Small intestine (tissue), 7 donors: Measurements from ENCODE around the gene SH3RF3. TPM values are rescaled to one million over a fixed set of nuclear protein-coding genes. Genes with fewer than 3 reads are reported as not detected.

Experiments
- DNase-seq, 2 donors: peaks; one replicate each; pipeline versions ENCODE4 v3.0.0 to v3.0.0-alpha.2; 2013
- FAIRE-seq: peaks from 2 replicates; lab custom pipeline; 2012; peaks lifted over from hg19 to GRCh38; lab: Jason Lieb, UNC
- H3K27ac ChIP-seq, 3 donors: one replicate each; pipeline ENCODE4 v1.5.1; 2013; ENCODE audit warnings: low read length in 2 of 3, mild to moderate bottlenecking in 2 of 3, control low read depth in 1 of 3, inconsistent platforms in 1 of 3, low read depth in 1 of 3, moderate library complexity in 1 of 3
- H3K27me3 ChIP-seq, 3 donors: one replicate each; pipeline ENCODE4 v1.6.1; 2013; ENCODE audit warnings: low read length in 3 of 3, inconsistent platforms in 1 of 3; ENCODE audit not compliant: control insufficient read depth in 3 of 3, insufficient read depth in 3 of 3
- H3K36me3 ChIP-seq, 3 donors: one replicate each; pipeline ENCODE4 v1.6.1; 2013; ENCODE audit warnings: low read length in 3 of 3, inconsistent platforms in 1 of 3, low read depth in 1 of 3, mild to moderate bottlenecking in 1 of 3, moderate library complexity in 1 of 3; ENCODE audit not compliant: control insufficient read depth in 3 of 3, insufficient read depth in 2 of 3
- H3K4me1 ChIP-seq, 3 donors: one replicate each; pipeline ENCODE4 v1.6.1; 2013; ENCODE audit warnings: low read length in 2 of 3, inconsistent platforms in 1 of 3, low read depth in 1 of 3, mild to moderate bottlenecking in 1 of 3, moderate library complexity in 1 of 3; ENCODE audit not compliant: control insufficient read depth in 3 of 3, insufficient read depth in 2 of 3
- H3K4me3 ChIP-seq, 3 donors: one replicate each; pipeline ENCODE4 v1.5.1; 2013; ENCODE audit warnings: low read length in 3 of 3, control low read depth in 1 of 3, inconsistent platforms in 1 of 3, low read depth in 1 of 3, mild to moderate bottlenecking in 1 of 3, moderate library complexity in 1 of 3
- H3K9me3 ChIP-seq, 2 donors: one replicate each; pipeline ENCODE4 v1.6.1; 2013; ENCODE audit warnings: low read depth in 1 of 2, low read length in 1 of 2; ENCODE audit not compliant: control insufficient read depth in 2 of 2, insufficient read depth in 1 of 2
- WGBS, 3 donors: extraction: QIAGEN DNeasy Blood & Tissue Kit; methylation state at CpG; one replicate each; pipeline ENCODE4 v1.1.7; 2013; 5-methylcytosine and 5-hydroxymethylcytosine counted together
- polyA plus RNA-seq, 4 donors: library from polyadenylated mRNA; stranded (reverse) in 3 of 4; unstranded in 1 of 4; fragments of 200-250 nt in 3 of 4; fragments of 120-200 nt in 1 of 4; gene quantifications; one replicate each; pipeline versions ENCODE4 v1.2.1 to v1.2.3, GENCODE V29; 2013
- donor health status: healthy with polysubstance abuse.
- donor health status: control.
- donor health status: control.
- donor health status: Bipolar disorder and iron deficiency.
- donor health status: healthy.

SH3RF3 gene
- polyA plus RNA-seq, 4 donors, result 0.22 to 3.9 (median 1.2) TPM

DNA sequence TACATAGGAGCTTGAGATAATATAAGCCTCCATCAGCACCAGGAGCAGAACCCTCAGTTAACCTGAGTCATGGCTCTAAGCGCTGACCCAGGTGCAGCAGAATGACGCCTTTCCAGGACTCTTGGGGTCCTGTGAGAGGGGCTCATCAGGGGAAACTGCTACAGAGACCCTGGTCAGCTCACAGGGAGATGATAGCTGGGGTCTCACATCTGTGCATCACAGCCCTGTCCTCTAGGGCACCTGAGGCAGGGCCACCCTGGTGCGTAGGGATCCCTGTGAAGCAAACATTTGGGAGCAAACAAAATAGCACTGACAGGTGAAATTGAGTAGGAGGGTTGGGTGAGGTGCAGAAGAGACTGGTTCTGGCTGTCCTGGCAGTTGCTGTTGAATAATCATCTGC, 219.2 kb downstream of the SH3RF3 start:
- FAIRE-seq, result no peak
- DNase-seq, result no peak
- WGBS, 3 donors, result 84 to 90% (median 89%) methylated on average over 3 of the region's 3 CpGs
- Histone ChIP-seq H3K9me3 (no peaks in the 10 kb centered on the region), H3K27me3 (no peaks in the 10 kb centered on the region), H3K27ac (no peak overlapping the region), H3K4me1 (no peaks in the 10 kb centered on the region), H3K36me3 (no peaks in the 10 kb centered on the region), H3K4me3 (no peak overlapping the region)

DNA sequence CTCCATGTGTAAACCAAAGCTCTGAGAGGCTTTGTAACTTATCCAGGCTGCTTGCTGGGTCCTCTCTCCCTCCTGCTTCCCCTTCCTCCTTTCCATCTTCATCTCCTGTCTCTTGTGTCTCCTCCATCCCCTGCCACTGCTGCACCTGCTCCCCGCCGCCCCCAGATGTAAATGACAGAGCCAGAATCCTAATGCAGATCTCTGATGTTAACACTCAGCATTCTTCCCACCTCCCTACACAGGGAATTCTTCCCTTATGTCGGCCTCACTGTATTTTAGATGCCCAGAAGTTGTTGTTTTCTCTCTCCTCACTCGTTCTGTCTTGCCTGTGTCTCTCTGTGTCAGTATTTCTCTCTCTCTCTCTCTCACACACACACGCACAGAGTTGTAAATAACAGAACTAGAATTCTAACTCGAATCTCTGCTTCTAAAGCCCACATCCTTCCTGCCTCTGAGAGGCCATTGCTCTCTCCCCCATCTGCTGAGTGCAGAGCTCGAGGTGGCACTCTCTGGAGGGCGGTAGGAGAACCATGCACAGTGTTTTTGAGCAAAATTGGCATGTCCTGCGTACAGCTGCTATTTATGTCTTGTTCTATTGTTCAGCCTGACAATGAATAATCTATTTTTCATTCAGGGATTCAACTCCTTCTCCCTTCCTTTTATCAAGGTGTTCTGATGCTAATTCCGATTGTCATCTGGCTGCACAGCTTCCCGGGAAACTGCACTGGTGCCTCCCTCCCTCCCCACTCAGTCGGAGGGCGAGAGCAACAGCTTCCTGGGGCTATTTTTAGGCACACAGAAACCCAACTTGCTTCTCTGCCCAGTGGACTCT, 219.9 kb downstream of the SH3RF3 start:
- 53 to 76% (median 58%) methylated on average over 13 of the region's 13 CpGs for WGBS, 3 donors
- DNase-seq (no peak), FAIRE-seq (no peak)
- Histone ChIP-seq H3K36me3 (no peaks in the 10 kb centered on the region), H3K4me1 (no peaks in the 10 kb centered on the region), H3K27ac (no peak overlapping the region), H3K27me3 (no peaks in the 10 kb centered on the region), H3K4me3 (no peak overlapping the region), H3K9me3 (no peaks in the 10 kb centered on the region)

DNA sequence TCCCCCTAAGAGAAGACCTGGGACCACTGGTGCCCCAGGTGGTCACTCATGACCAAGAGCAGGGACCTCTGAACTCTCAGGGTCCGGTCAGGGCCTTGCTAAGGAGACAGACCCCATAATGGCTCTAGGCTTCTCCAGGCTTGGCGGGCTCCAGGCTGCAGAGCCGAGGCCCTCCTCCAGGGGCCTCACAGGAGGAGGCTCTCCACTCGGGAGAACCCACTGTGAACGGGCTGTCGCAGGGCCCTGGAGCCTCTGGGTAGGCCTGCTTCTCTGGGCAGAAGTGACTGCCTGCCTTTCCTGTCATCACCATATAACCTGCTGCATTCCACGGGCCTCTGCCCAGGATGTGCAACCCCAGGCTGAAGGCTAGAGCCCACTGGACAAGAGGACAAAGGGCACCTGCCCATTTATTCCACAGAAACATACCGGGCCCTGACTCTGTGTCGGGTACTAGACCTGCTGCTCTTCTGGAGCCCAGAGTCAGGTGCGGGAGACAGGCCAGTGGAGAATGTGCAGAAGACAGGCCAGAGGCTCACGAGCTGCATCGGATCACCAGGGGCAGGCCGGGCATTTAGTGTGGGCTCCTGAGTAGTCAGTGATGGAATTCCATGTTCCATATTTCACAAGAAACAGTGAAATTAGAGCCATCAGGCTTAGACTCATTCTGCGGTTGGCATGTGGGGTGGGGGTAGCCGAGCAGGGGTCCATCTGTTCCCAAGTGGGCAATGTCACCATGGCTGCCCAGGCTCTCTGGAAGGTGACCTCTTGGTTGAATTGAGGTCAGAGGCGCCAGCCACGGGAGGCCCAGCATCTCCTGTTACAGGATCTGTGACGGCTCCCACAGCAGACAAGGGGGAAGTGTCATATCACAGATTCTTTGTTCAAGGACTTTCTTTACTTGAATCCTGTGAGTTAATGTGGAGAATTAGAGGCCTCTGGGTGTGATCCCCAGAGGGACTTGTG, 220.8 kb downstream of the SH3RF3 start:
- Histone ChIP-seq H3K9me3 (peaks cover 0 to 6% of the 10 kb centered on the region in 2 donors), H3K4me1 (no peaks in the 10 kb centered on the region), H3K27me3 (no peaks in the 10 kb centered on the region), H3K4me3 (no peak overlapping the region), H3K36me3 (no peaks in the 10 kb centered on the region), H3K27ac (no peak overlapping the region)
- DNase-seq (no peak), FAIRE-seq (no peak)
- 84 to 88% (median 86%) methylated on average over 18 of the region's 18 CpGs for whole genome bisulfite sequencing, 3 donors

DNA sequence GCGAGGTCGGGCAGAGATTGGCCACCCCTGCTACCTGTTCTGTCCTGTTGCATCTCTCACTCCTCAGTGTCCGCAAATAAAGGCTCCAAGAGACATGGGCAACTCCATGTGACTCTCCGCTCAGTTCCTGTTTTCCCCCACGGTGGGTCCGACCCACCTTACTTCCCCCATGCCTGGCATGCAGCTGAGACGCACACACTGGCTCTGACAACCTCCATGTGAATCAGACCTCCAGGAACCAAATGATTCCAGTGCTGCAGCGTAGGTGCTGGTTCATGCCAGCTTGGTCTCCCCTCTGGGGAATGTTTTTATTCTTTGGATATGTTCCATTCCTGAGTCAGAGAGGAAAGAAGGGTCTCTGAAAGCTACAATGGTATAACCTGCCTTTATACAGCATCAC, 221.5 kb downstream of the SH3RF3 start:
- H3K4me1 ChIP-seq, result no peaks in the 10 kb centered on the region
- WGBS, 3 donors, result 81 to 85% (median 84%) methylated on average over 8 of the region's 8 CpGs
- no peaks in the 10 kb centered on the region for H3K36me3 ChIP-seq
- peaks cover 0 to 6% of the 10 kb centered on the region in 2 donors for H3K9me3 ChIP-seq
- no peaks in the 10 kb centered on the region for H3K27me3 ChIP-seq
- no peak overlapping the region for H3K27ac ChIP-seq
- H3K4me3 ChIP-seq, result no peak overlapping the region
- no peak for DNase-seq
- no peak for FAIRE-seq

DNA sequence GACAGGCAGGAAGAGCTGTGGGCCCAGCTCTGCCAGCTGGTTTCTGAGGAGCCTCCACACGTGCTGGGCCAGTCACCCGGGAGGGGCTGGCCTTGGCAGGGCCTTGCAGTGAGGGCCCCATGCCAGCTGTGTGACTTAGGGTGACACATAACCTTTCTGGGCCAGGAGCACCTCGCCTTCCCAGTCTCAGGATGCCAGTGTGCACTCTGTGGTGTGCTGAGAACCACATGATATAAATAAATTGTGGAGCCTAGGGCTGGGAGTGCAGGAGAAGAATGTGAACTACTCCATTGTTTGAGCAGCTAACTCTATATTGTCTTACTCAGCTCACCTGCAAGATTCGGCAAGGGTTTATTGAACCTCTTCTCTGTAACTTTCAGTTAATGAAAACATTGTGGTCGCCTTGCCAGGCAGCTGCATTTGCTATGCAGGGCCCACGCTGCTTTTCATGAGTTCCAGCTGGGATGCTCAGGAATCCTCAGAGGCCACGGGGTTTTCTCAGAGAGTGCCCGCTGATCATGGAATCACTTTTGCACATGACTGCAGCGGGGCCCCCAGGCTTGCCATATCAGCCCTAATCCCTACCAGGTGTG, 222.3 kb downstream of the SH3RF3 start:
- FAIRE-seq (no peak), DNase-seq (peak in 1 of 2 donors; percentile 17)
- Histone ChIP-seq H3K27me3 (no peaks in the 10 kb centered on the region), H3K4me3 (no peak overlapping the region), H3K4me1 (no peaks in the 10 kb centered on the region), H3K9me3 (peaks cover 0 to 6% of the 10 kb centered on the region in 2 donors), H3K36me3 (no peaks in the 10 kb centered on the region), H3K27ac (no peak overlapping the region)
- WGBS, 3 donors, result 48 to 56% (median 51%) methylated on average over 9 of the region's 9 CpGs

DNA sequence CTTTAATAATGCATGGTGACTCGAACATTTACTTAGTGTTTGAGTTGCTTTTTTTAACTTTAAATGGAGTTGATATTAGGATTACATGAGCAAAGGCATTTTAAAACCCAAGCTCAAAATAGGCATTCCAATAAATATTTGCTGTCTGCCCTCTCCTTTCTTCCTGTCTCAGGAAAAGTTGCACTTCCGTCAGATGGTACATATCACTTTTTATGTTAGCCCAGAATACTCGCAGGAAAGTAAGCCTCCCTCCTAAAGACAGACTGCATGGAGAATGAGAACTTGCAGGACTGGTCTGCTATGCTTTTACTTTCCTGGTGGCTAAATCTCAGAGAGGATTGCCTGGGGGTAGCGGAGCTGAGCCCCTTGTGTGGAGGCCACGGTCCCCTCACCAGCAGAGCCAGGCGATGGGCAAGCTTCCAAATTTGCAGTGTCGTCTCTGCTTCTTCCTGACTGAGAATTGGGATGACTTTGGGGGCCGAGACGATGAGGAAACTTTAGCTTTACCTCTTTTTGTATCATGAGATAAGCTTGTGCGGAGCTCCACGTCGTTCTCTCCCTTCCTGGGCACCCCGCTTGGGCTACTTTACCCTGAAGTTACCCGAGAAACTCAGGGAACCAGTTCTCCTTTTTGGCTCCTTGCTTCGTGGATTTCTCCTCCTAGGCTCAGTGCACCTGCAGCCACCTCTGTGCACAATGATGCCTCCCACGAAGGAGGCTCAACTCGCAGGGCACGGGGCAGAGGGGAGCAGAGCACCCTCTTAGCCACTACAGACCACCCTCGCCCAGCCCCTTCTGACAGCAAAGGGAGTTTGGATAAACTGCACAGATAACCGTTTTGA, 223.3 kb downstream of the SH3RF3 start:
- no peaks in the 10 kb centered on the region for H3K4me1 ChIP-seq
- H3K27me3 ChIP-seq, result no peaks in the 10 kb centered on the region
- WGBS, 3 donors, result 72 to 77% (median 72%) methylated on average over 20 of the region's 20 CpGs
- H3K36me3 ChIP-seq, result no peaks in the 10 kb centered on the region
- no peak overlapping the region for H3K27ac ChIP-seq
- no peak overlapping the region for H3K4me3 ChIP-seq
- no peak for DNase-seq
- FAIRE-seq, result no peak
- peaks cover 0 to 6% of the 10 kb centered on the region in 2 donors for H3K9me3 ChIP-seq

DNA sequence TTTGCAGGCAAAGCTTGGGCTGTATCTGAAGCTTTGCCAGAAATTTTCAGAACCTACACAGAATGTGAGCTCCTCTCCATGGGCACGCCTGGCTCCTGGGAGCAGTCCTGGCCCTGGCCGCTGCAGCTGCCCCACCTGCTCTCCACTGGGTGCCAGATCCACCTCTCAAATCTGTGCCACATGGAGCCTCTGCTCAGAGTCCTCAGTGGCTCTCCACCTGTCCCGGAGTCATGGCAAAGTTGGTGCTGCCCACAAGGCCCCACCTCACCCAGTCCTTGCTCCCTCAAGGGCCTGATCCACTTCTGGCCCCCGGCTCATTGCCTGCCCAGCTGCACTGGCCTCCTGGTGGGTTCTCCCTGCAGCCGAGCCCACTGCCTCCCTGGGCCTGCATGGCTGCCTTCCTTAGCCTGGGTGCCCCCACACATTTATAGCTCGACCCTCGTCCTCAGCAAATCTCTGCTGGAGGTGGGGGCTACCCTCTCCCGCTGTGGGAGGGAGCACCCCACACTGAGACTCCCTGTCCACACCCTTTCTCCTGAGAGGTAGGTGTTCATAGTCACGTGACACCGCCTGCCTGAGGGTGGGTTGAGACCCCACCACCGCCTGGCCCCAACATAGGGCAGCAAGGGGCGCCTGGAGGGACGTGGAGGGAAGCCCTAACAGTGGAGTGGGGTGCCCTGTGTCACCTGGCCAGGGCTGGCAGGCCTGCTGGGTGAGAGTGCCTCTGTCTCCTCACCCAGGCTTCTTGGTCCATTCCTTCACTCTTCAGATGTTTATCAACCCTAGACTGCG, 224.1 kb downstream of the SH3RF3 start:
- no peak overlapping the region for H3K4me3 ChIP-seq
- no peaks in the 10 kb centered on the region for H3K4me1 ChIP-seq
- H3K36me3 ChIP-seq, result no peaks in the 10 kb centered on the region
- H3K27me3 ChIP-seq, result no peaks in the 10 kb centered on the region
- 66 to 84% (median 71%) methylated on average over 14 of the region's 14 CpGs for WGBS, 3 donors
- FAIRE-seq, result no peak
- H3K27ac ChIP-seq, result no peak overlapping the region
- peaks cover 0 to 6% of the 10 kb centered on the region in 2 donors for H3K9me3 ChIP-seq
- no peak for DNase-seq
